MCF 10A (cell line): ENCODE data around the gene PLD5. TPM values are rescaled to one million over a fixed set of nuclear protein-coding genes. Genes with fewer than 3 reads are reported as not detected.
"Not testable (repeated sequence)": the region's sequence is repeated elsewhere in the genome, so short reads cannot be mapped to it uniquely, and the experiment has no call there.

Source experiments
- BruUV-seq: library from RNA; stranded (reverse); fragments of 400-500 nt; replicated peaks from 2 replicates; lab custom pipeline; 2021; lab: Mats Ljungman, UMichigan
- CTCF ChIA-PET: fragments of 300-600 bp; sonication (Branson Sonifier 250); formaldehyde crosslinking; extraction: SDS; loops from one replicate; lab custom pipeline; 2021; ENCODE audit warnings: antibody characterized with exemption, inconsistent platforms; lab: Yijun Ruan, JAX
- POLR2A ChIA-PET: fragments of 300-600, 350-650 bp; sonication (Branson Sonifier 250); formaldehyde crosslinking; extraction: SDS; loops from one replicate; lab custom pipeline; 2020; ENCODE audit warnings: antibody characterized with exemption, inconsistent platforms; lab: Yijun Ruan, JAX
- DNase-seq: peaks from one replicate; pipeline ENCODE4 v3.0.0-alpha.2; 2018; ENCODE audit not compliant: unreplicated experiment
- H3K27ac Mint-ChIP-seq: one replicate; pipeline ENCODE4 v1.8.0; 2022; ENCODE audit warnings: mild to moderate bottlenecking, low read depth, mixed read lengths; ENCODE audit not compliant: unreplicated experiment
- H3K27me3 Mint-ChIP-seq: one replicate; pipeline ENCODE4 v1.8.0; 2022; ENCODE audit warnings: mixed read lengths; ENCODE audit not compliant: insufficient read depth, unreplicated experiment
- H3K36me3 Mint-ChIP-seq: one replicate; pipeline ENCODE4 v1.8.0; 2022; ENCODE audit warnings: mild to moderate bottlenecking, moderate library complexity, mixed read lengths; ENCODE audit not compliant: insufficient read depth, unreplicated experiment
- H3K4me1 Mint-ChIP-seq: one replicate; pipeline ENCODE4 v1.8.0; 2022; ENCODE audit warnings: mixed read lengths; ENCODE audit not compliant: insufficient read depth, unreplicated experiment
- H3K4me3 Mint-ChIP-seq: one replicate; pipeline ENCODE4 v1.8.0; 2022; ENCODE audit warnings: mild to moderate bottlenecking, moderate library complexity, mixed read lengths; ENCODE audit not compliant: unreplicated experiment
- H3K9me3 Mint-ChIP-seq: one replicate; pipeline ENCODE4 v1.8.0; 2022; ENCODE audit warnings: mixed read lengths; ENCODE audit not compliant: unreplicated experiment
- intact Hi-C: fragments of 100-400 bp; cut with micrococcal nuclease; formaldehyde crosslinking; loops from 2 replicates; pipeline ENCODE4 v1.14.1; 2022
- total RNA-seq: library from RNA; stranded (reverse); gene quantifications from 2 replicates; pipeline ENCODE4 v1.2.3, GENCODE V29; 2022
- TF ChIP-seq, protein P1 (sequence below): fragments of 200-600 bp; IDR thresholded peaks from one replicate; pipeline ENCODE4 v1.8.0; 2022; ENCODE audit warnings: antibody characterized with exemption, mild to moderate bottlenecking; ENCODE audit not compliant: unreplicated experiment

The PLD5 gene
- total RNA-seq, 1 experiment from 2014 or later = 18.3 TPM

DNA sequence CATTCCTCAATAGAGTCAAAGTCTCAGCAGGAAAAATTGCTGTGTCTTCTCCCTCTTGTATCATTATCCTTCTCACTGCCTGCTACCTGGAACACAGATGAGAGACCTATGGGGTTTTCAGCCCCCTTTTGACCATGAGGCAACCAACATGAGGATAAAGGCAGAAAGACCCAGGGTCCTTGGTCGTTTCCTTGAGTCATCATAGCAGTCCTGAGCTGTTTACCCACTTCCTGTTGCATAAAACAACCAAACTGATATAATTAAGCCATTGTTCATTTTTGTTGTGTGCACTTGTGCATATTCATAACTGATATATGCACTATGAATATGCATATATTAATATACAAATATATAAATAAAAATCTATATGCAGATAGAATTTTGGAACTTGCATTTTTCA, 337.3 kb downstream of the PLD5 start:
- DNase-seq = no peak
- Mint-ChIP-seq H3K36me3 (no peaks in the 10 kb centered on the region), H3K4me3 (no peak overlapping the region), H3K4me1 (peaks cover 6% of the 10 kb centered on the region), H3K27ac (no peak overlapping the region), H3K27me3 (no peaks in the 10 kb centered on the region), H3K9me3 (no peaks in the 10 kb centered on the region)
- ChIA-PET CTCF (no interaction called here), POLR2A (no interaction called here)
- BruUV-seq = no TSS peak
- intact Hi-C loops = no loop called here
- TF ChIP-seq, protein P1, sequence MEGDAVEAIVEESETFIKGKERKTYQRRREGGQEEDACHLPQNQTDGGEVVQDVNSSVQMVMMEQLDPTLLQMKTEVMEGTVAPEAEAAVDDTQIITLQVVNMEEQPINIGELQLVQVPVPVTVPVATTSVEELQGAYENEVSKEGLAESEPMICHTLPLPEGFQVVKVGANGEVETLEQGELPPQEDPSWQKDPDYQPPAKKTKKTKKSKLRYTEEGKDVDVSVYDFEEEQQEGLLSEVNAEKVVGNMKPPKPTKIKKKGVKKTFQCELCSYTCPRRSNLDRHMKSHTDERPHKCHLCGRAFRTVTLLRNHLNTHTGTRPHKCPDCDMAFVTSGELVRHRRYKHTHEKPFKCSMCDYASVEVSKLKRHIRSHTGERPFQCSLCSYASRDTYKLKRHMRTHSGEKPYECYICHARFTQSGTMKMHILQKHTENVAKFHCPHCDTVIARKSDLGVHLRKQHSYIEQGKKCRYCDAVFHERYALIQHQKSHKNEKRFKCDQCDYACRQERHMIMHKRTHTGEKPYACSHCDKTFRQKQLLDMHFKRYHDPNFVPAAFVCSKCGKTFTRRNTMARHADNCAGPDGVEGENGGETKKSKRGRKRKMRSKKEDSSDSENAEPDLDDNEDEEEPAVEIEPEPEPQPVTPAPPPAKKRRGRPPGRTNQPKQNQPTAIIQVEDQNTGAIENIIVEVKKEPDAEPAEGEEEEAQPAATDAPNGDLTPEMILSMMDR = no peak

DNA sequence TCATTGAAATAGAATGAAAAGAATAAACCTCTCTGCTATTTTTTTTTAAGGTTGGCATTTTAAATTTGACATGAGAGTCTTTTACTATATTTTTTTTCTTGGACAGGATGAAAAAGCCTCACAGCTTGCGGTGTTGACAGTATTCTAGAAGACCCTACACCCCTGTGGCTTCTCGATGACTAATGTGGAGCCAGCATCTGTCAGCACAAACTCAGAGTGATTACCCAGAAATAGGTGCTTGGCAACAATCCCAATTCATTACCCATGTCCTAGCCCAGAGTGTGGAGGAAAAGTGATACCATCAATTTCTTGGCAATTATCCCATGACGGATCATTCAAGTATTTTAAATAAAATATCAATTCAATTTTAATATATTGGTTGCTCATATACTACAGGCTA, 338.8 kb downstream of the PLD5 start:
- Mint-ChIP-seq H3K27ac (no peak overlapping the region), H3K4me3 (no peak overlapping the region), H3K27me3 (no peaks in the 10 kb centered on the region), H3K9me3 (no peaks in the 10 kb centered on the region), H3K36me3 (no peaks in the 10 kb centered on the region), H3K4me1 (peaks cover 6% of the 10 kb centered on the region)
- intact Hi-C loops = no loop called here
- no TSS peak for BruUV-seq
- TF ChIP-seq, protein P1 = no peak
- DNase-seq = peak; percentile 34
- POLR2A ChIA-PET = no interaction called here
- CTCF ChIA-PET = interaction anchor here (1.2 kb wide), 1 partner anchor 35 kb away, joined by 3 read pairs; no protein-coding TSS in a partner anchor

DNA sequence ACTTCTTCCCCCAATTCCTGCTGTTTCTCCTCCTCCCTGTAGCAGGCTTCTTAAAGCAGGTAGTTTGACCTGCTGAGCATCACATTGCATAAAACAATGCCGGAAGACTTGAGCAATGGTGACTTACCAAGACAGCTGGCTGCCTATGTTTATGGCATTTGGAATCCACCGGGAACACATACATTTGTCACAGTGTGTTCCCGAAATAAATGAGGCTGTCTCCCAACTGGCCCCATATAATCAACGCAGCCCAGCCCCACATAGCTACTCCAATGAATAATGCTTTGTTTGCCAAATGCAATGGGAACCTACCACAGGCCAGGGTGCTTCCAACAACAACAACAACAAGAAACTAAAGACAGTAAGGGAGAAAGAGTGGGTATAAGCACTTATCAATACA, 339.5 kb downstream of the PLD5 start:
- CTCF ChIA-PET = interaction anchor here (1.2 kb wide), 1 partner anchor 36 kb away, joined by 3 read pairs; no protein-coding TSS in a partner anchor
- Mint-ChIP-seq H3K27ac (no peak overlapping the region), H3K4me3 (no peak overlapping the region), H3K4me1 (peaks cover 6% of the 10 kb centered on the region), H3K9me3 (no peaks in the 10 kb centered on the region), H3K36me3 (no peaks in the 10 kb centered on the region), H3K27me3 (no peaks in the 10 kb centered on the region)
- BruUV-seq = no TSS peak
- intact Hi-C loops = no loop called here
- TF ChIP-seq, protein P1 = no peak
- POLR2A ChIA-PET = interaction anchor here (1.8 kb wide), 1 partner anchor 15 kb away, joined by 8 read pairs; no protein-coding TSS in a partner anchor
- DNase-seq = no peak

DNA sequence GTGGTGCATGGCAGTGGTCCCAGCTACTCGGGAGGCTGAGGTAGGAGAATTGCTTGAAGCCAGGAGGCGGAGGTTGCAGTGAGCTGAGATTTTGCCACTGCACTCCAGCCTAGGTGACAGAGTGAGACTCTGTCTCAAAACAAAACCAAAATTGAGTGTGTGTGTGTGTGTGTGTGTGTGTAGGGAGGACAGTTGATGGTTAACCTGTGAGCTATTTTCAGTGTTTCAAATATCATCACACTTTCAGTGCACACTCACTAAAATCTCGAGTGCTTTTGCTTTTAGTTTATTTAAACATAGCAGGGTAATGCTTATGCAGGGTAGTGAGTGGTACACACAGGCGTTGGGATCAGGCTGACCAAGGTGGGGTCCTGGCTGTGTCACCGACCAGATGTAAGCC, 344.7 kb downstream of the PLD5 start:
- H3K9me3 Mint-ChIP-seq, H3K27me3 Mint-ChIP-seq, H3K4me1 Mint-ChIP-seq, DNase-seq, H3K4me3 Mint-ChIP-seq, H3K27ac Mint-ChIP-seq, H3K36me3 Mint-ChIP-seq, intact Hi-C loops, BruUV-seq: not testable (repeated sequence)
- POLR2A ChIA-PET = interaction anchor here (1.5 kb wide), 1 partner anchor 22 kb away, joined by 5 read pairs; no protein-coding TSS in a partner anchor
- CTCF ChIA-PET = interaction anchor here (0.7 to 2.2 kb wide), 3 partner anchors 8 to 194 kb away, joined by 3 to 5 read pairs (median 3); no protein-coding TSS in a partner anchor
